Stomach (tissue), 9 donors: ENCODE measurements around the gene ALDOA. TPM values are rescaled to one million over a fixed set of nuclear protein-coding genes. Genes with fewer than 3 reads are reported as not detected.
"Not testable (repeated sequence)": the region's sequence is repeated elsewhere in the genome, so short reads cannot be mapped to it uniquely, and the experiment has no call there.

Source experiments
- DNase-seq, 2 donors: peaks; one replicate each; pipeline versions ENCODE4 v3.0.0 to v3.0.0-alpha.2; 2013 to 2019
- H3K27ac ChIP-seq, 5 donors: fragments of 200-600 bp in 4 of 5; sonication (generic) in 4 of 5; one replicate each; pipeline ENCODE4 v1.5.1; 2013 to 2019; ENCODE audit warnings: mild to moderate bottlenecking in 1 of 5, moderate library complexity in 1 of 5
- H3K27me3 ChIP-seq, 3 donors: fragments of 200-600 bp; sonication (generic); one replicate each; pipeline ENCODE4 v1.5.1; 2017 to 2019; ENCODE audit warnings: mixed run types in 1 of 3
- H3K36me3 ChIP-seq, 4 donors: fragments of 200-600 bp; sonication (generic); 1 replicate in 3 of 4; 2 replicates in 1 of 4; pipeline ENCODE4 v1.5.1; 2016 to 2019
- H3K4me1 ChIP-seq, 4 donors: fragments of 200-600 bp; sonication (generic); one replicate each; pipeline ENCODE4 v1.5.1; 2016 to 2019
- H3K4me3 ChIP-seq, 4 donors: fragments of 200-600 bp; sonication (generic) in 3 of 4; one replicate each; pipeline ENCODE4 v1.5.1; 2016 to 2019; ENCODE audit warnings: mild to moderate bottlenecking in 1 of 4
- H3K9me3 ChIP-seq, 4 donors: fragments of 200-600 bp; sonication (generic); one replicate each; pipeline ENCODE4 v1.5.1; 2016 to 2019
- EP300 ChIP-seq: sonication (generic); formaldehyde crosslinking; IDR thresholded peaks from one replicate; pipeline ENCODE4 v1.6.1; 2017; ENCODE audit warnings: antibody characterized with exemption
- POLR2A ChIP-seq, 4 donors: fragments of 450-650 bp; IDR thresholded peaks; one replicate each; pipeline ENCODE4 v1.6.1; 2016; ENCODE audit warnings: antibody characterized with exemption in 4 of 4, control low read depth in 2 of 4, mild to moderate bottlenecking in 1 of 4, moderate library complexity in 1 of 4
- POLR2AphosphoS5 ChIP-seq, 3 donors: sonication (generic); formaldehyde crosslinking; IDR thresholded peaks; one replicate each; pipeline ENCODE4 v1.6.1; 2016; ENCODE audit warnings: antibody characterized with exemption in 3 of 3
- WGBS, 5 donors: extraction: QIAGEN DNeasy Blood & Tissue Kit in 3 of 5; methylation state at CpG; one replicate each; pipeline versions ENCODE4 v1.1.5 to v1.1.7; 2013 to 2018; 5-methylcytosine and 5-hydroxymethylcytosine counted together
- intact Hi-C: fragments of 100-400 bp; cut with DNase I; formaldehyde crosslinking; loops from one replicate; pipeline ENCODE4 v1.15.1; 2023; ENCODE audit warnings: low total_unique reads
- polyA plus RNA-seq, 3 donors: library from polyadenylated mRNA; stranded (reverse); fragments of 200-250 nt; gene quantifications; one replicate each; pipeline ENCODE4 v1.2.3, GENCODE V29; 2013
- total RNA-seq, 5 donors: library from RNA; depleted of rRNA; stranded (reverse); fragments of >200 nt; gene quantifications; one replicate each; pipeline versions ENCODE4 v1.1.0 to v1.2.3, GENCODE V29; 2014 to 2016
- TF ChIP-seq, protein P1 (sequence below), 7 experiments: fragments of 450-650 bp in 4 of 7; fragments of 200-600 bp in 3 of 7; sonication (generic) in 3 of 7; IDR thresholded peaks; one replicate each; pipeline ENCODE4 v1.5.1; 2016 to 2019; ENCODE audit warnings: antibody characterized with exemption in 7 of 7, control low read depth in 2 of 7, mild to moderate bottlenecking in 1 of 7
- donor health status: healthy with polysubstance abuse.
- donor health status: Bipolar disorder and iron deficiency.
- donor health status: healthy.

ALDOA gene
- total and polyA plus RNA-seq, 8 donors, result 180 to 2,515 (median 807) TPM

DNA sequence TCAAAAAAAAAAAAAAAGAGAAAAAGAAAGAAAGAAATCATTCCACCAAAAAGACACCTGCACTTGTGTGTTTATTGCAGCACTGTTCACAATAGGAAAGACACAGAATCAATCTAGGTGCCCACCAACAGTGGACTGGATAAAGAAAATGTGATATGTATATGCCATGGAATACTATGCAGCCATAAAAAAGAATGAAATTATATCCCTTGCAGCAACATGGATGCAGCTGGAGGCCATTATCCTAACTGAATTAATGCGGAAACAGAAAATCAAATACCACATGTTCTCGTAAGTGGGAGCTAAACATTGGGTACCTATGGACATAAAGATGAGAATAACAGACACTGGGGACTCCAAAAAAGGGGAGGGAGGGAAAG lies 48.3 kb upstream of the ALDOA start:
- H3K9me3 ChIP-seq, result no peaks in the 10 kb centered on the region
- no peak for DNase-seq
- intact Hi-C loops, result no loop called here
- H3K4me3 ChIP-seq, result no peak overlapping the region
- H3K4me1 ChIP-seq, result peaks cover 7 to 14% (median 12%) of the 10 kb centered on the region in 4 donors
- no peak overlapping the region for H3K27ac ChIP-seq
- peaks cover 0 to 7% (median 2%) of the 10 kb centered on the region in 3 donors for H3K27me3 ChIP-seq
- WGBS, 5 donors, result 95 to 99% (median 98%) methylated on average over 2 of the region's 2 CpGs
- TF ChIP-seq POLR2AphosphoS5 (IDR thresholded peaks at IDR 0.05) (no peak), POLR2A (IDR thresholded peaks at IDR 0.05) (no peak), EP300 (no peak)
- TF ChIP-seq, protein P1, sequence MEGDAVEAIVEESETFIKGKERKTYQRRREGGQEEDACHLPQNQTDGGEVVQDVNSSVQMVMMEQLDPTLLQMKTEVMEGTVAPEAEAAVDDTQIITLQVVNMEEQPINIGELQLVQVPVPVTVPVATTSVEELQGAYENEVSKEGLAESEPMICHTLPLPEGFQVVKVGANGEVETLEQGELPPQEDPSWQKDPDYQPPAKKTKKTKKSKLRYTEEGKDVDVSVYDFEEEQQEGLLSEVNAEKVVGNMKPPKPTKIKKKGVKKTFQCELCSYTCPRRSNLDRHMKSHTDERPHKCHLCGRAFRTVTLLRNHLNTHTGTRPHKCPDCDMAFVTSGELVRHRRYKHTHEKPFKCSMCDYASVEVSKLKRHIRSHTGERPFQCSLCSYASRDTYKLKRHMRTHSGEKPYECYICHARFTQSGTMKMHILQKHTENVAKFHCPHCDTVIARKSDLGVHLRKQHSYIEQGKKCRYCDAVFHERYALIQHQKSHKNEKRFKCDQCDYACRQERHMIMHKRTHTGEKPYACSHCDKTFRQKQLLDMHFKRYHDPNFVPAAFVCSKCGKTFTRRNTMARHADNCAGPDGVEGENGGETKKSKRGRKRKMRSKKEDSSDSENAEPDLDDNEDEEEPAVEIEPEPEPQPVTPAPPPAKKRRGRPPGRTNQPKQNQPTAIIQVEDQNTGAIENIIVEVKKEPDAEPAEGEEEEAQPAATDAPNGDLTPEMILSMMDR (IDR thresholded peaks at IDR 0.05), result no peak
- H3K36me3 ChIP-seq, result no peaks in the 10 kb centered on the region

DNA sequence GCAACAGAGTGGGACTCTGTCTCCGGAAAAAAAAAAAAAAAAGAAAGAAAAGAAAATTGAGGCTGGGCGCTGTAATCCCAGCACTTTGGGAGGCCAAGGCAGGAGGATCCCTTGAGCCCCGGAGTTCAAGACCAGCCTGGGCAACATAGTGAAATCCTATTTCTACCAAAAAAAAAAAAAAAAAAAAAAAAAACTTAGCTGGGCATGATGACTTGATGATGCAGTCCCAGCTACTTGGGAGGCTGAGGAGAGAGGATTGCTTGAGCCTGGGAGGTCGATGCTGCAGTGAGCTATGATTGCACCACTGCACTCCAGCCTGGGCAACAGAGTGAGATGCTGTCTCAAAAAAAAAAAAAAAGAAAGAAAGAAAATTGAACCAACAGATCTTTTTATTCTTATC lies 47.6 kb upstream of the ALDOA start:
- WGBS, 5 donors, result 82 to 93% (median 84%) methylated on average over 3 to 4 of the region's 4 CpGs
- not testable (repeated sequence) for H3K4me3 ChIP-seq

DNA sequence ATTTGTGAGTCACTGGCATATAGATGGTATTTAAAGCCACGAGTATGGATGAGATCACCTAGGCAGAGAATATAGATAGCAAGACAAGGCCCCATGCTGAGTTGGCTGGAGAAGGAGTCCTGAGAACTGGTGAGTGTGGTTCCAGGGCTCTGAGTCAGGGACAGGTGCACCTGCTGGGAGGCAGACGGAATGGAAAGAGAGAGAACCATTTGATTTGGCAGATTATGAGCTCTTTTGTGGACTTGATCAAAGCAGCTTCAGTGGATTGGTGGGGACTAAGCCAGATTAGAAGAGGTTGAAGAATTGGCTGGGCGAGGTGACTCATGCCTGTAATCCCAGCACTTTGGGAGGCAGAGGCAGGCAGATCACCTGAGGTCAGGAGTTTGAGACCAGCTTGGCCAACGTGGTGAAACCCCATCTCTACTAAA lies 46.8 kb upstream of the ALDOA start:
- no peaks in the 10 kb centered on the region for H3K9me3 ChIP-seq
- TF ChIP-seq POLR2AphosphoS5 (IDR thresholded peaks at IDR 0.05) (no peak), POLR2A (IDR thresholded peaks at IDR 0.05) (no peak), EP300 (no peak)
- TF ChIP-seq, protein P1 (IDR thresholded peaks at IDR 0.05), result no peak
- peaks cover 7 to 14% (median 12%) of the 10 kb centered on the region in 4 donors for H3K4me1 ChIP-seq
- intact Hi-C loops, result no loop called here
- no peak for DNase-seq
- no peaks in the 10 kb centered on the region for H3K36me3 ChIP-seq
- 53 to 63% (median 55%) methylated on average over 4 of the region's 4 CpGs for WGBS, 5 donors
- no peaks in the 10 kb centered on the region for H3K27me3 ChIP-seq
- H3K4me3 ChIP-seq, result no peak overlapping the region
- H3K27ac ChIP-seq, result no peak overlapping the region

More for the DNA sequence above, 47.6 kb upstream of the ALDOA start:
- H3K4me1 ChIP-seq, result peaks cover 7 to 14% (median 12%) of the 10 kb centered on the region in 4 donors
- H3K27me3 ChIP-seq, H3K36me3 ChIP-seq, DNase-seq, H3K27ac ChIP-seq, intact Hi-C loops, H3K9me3 ChIP-seq: not testable (repeated sequence)

DNA sequence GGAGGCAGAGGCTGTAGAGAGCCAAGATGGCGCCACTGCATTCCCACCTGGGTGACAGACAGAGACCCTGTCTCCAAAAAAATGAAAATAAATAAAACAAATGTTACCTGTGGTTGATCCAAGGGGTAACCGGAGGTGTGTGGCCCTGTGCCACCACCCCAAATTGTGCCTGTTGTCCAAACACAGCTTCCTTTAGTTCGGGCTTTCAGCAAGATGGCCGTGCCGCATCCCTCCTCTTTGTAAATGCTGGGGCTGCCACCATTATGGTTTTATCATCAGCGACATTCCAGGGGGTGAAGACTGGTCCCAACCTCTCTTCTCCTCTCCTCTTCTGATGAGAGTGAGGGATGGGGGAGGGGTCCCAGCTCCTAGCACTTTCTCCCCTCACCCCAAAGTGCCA lies 42.7 kb upstream of the ALDOA start, which contains the start of gene C16orf92:
TSS of gene C16orf92 (plus strand) at position 312 of the 400 bp plus-strand sequence. CDS start 143 bp downstream, outside the sequence.
- Histone ChIP-seq H3K9me3 (no peaks in the 10 kb centered on the region), H3K36me3 (no peaks in the 10 kb centered on the region), H3K4me3 (no peak within 1 kb of the TSS), H3K4me1 (peaks cover 7 to 14% (median 12%) of the 10 kb centered on the region in 4 donors), H3K27me3 (peaks cover 7 to 38% (median 12%) of the 10 kb centered on the region in 3 donors), H3K27ac (no peak within 1 kb of the TSS)
- 81 to 90% (median 83%) methylated on average over 6 of the region's 6 CpGs for WGBS, 5 donors
- TF ChIP-seq POLR2AphosphoS5 (IDR thresholded peaks at IDR 0.05) (no peak), POLR2A (IDR thresholded peaks at IDR 0.05) (no peak), EP300 (no peak)
- TF ChIP-seq, protein P1 (IDR thresholded peaks at IDR 0.05), result no peak
- DNase-seq, result no peak
- intact Hi-C loops, result loop anchor here (10.0 kb wide), 1 partner anchor 158 kb away; the partner anchor contains the start of gene CDIPT

DNA sequence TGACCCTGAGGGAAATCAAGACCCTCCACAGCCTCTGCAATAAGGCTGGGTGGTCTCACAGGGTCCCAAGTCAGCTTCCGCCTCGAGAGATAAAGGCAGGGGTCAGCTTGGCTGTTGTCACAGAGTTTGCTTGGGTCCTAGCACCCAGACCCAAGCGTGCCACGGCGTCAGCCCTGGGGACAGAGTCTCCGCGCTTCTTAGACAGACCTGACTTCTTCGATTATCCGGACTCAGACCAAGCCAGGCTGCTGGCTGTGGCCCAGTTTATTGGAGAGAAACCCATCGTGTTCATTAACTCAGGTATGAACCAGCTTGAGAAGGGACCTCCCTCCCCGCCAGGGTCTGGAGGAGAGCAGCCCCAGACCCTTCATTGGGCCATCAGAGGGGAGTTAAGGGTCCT lies 42.0 kb upstream of the ALDOA start:
- Histone ChIP-seq H3K27ac (no peak overlapping the region), H3K27me3 (peaks cover 9 to 45% (median 18%) of the 10 kb centered on the region in 3 donors), H3K9me3 (no peaks in the 10 kb centered on the region), H3K36me3 (no peaks in the 10 kb centered on the region), H3K4me3 (no peak overlapping the region), H3K4me1 (peaks cover 7 to 14% (median 12%) of the 10 kb centered on the region in 4 donors)
- DNase-seq, result no peak
- 81 to 90% (median 85%) methylated on average over 5 to 11 of the region's 11 CpGs for WGBS, 5 donors
- intact Hi-C loops, result loop anchor here (10.0 kb wide), 1 partner anchor 159 kb away; the partner anchor contains the start of gene CDIPT
- TF ChIP-seq POLR2A (IDR thresholded peaks at IDR 0.05), result no peak
- TF ChIP-seq EP300, result no peak
- TF ChIP-seq POLR2AphosphoS5 (IDR thresholded peaks at IDR 0.05), result no peak
- TF ChIP-seq, protein P1 (IDR thresholded peaks at IDR 0.05), result no peak
